ENCODE measurements around the gene CHRM4.

Gene CHRM4

DNA sequence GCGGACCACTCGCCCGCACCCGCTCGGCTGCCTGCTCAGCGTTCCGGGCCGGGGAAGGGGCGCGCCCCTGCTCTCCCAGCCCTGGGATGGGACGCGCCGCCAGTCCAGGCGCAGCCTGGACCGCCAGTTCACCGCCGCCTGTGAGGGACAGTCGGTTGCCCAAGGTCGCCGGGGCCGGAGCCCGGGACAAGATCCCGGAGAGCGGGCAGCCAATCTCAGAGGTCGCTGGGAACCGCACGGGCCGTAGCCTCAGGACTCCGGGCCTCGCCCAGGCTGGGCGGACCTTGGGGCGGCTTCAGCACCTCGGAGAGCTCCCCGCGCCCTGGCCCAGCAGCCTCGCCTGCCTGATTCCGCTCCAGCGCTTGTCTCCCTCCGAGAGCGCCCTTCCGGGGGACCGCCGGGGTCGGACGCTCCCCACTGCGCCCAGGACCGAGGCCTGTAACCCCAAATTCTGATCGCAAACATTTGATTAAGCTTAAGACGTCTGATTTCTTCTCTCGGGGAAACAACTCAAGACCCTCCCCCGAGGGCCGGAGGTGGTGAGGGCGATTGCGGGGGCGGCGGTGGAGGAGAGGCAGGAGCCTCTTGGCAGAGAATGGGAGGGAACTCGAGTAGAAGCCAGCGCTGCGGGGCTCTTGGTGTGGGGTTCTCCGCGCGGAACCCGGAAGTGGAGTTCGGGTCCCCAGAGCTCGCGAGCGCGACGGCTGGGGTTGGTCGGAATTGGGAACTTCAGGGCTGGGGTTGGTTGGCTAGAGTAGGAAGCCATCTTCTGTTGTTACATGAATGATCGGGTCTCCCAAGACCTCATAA is 1.1 kb upstream of the CHRM4 start:
- peak; percentile 65 to 73 for DNase-seq (ENCODE audit: low read depth in 1 of 2, low spot score in 1 of 2)
- Histone ChIP-seq H3K27ac (replicated peaks) (no peak overlapping the region), H3K27me3 (ENCODE audit: insufficient read depth, poor library complexity, severe bottlenecking) (peaks cover 25% of the 10 kb centered on the region), H3K4me3 (replicated peaks; ENCODE audit: insufficient read depth, low read length) (peak overlapping the region; percentile 57)
- no peak for TF ChIP-seq GABPA (IDR thresholded peaks at IDR 0.05; ENCODE audit: low read depth)
- TF ChIP-seq, protein P1, sequence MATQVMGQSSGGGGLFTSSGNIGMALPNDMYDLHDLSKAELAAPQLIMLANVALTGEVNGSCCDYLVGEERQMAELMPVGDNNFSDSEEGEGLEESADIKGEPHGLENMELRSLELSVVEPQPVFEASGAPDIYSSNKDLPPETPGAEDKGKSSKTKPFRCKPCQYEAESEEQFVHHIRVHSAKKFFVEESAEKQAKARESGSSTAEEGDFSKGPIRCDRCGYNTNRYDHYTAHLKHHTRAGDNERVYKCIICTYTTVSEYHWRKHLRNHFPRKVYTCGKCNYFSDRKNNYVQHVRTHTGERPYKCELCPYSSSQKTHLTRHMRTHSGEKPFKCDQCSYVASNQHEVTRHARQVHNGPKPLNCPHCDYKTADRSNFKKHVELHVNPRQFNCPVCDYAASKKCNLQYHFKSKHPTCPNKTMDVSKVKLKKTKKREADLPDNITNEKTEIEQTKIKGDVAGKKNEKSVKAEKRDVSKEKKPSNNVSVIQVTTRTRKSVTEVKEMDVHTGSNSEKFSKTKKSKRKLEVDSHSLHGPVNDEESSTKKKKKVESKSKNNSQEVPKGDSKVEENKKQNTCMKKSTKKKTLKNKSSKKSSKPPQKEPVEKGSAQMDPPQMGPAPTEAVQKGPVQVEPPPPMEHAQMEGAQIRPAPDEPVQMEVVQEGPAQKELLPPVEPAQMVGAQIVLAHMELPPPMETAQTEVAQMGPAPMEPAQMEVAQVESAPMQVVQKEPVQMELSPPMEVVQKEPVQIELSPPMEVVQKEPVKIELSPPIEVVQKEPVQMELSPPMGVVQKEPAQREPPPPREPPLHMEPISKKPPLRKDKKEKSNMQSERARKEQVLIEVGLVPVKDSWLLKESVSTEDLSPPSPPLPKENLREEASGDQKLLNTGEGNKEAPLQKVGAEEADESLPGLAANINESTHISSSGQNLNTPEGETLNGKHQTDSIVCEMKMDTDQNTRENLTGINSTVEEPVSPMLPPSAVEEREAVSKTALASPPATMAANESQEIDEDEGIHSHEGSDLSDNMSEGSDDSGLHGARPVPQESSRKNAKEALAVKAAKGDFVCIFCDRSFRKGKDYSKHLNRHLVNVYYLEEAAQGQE (IDR thresholded peaks at IDR 0.05; ENCODE audit: insufficient replicate concordance, low read depth) = peak; percentile 99
- TF ChIP-seq POLR2AphosphoS5 (IDR thresholded peaks at IDR 0.05; ENCODE audit: low read depth) = no peak

- Histone ChIP-seq H3K27ac (replicated peaks) (no peak overlapping the region), H3K27me3 (ENCODE audit: insufficient read depth, poor library complexity, severe bottlenecking) (peaks cover 25% of the 10 kb centered on the region), H3K4me3 (replicated peaks; ENCODE audit: insufficient read depth, low read length) (peak overlapping the region; percentile 27)
- DNase-seq (ENCODE audit: low read depth in 1 of 2, low spot score in 1 of 2) = no peak
- TF ChIP-seq POLR2AphosphoS5 (IDR thresholded peaks at IDR 0.05; ENCODE audit: low read depth) (no peak), CTCF (IDR thresholded peaks at IDR 0.05; ENCODE audit: insufficient read depth, low read length) (no peak), GABPA (IDR thresholded peaks at IDR 0.05; ENCODE audit: low read depth) (no peak)
Measured at GRCh38 chr11:46391186-46391577, 394 bp downstream of the CHRM4 start.

DNA sequence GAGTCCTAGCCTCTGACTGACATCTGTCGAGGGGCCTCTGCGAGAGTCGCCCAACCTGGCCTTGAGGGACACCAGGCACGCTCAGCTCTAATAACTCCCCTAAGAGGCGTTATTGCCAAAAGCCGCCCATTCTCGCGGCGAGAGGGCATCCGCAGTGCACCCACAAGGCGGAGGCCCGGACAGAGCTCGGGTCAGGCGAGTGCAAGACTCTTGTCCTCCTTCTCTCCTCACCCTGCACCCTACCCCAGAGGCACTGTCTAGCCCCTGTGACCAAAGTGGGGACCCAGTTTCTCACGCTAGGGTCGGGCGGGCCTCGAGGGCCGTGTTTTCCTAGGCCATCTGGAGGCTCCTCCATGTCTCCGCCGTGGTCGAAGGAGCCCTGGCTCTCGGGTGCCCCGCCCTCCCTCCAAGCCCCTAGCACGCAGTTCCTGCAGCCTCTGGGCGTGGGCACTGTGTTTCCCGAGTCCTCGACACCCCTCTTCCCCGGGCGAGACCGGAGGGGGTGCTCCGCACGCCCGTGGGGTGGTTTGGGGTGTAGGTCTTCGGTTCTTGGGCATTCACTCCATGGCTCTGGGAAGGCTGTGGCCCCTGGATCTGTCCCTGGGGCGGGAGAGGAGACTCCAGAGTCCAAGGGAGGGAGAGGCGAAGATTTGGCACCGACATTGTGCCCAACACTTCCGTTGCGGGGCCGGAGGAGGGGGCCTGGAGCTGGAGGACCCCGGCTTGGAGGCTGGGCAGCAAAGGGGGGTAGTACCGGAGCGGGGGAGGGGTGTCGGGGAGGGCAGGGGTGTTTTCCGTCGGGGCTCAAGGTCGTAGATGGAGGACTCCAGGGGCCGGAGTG is 1.0 kb downstream of the CHRM4 start:
- TF ChIP-seq GABPA (IDR thresholded peaks at IDR 0.05; ENCODE audit: low read depth) = no peak
- no peak for TF ChIP-seq SPI1 (IDR thresholded peaks at IDR 0.05; ENCODE audit: borderline replicate concordance, low read depth)
- no peak for TF ChIP-seq CTCF (IDR thresholded peaks at IDR 0.05; ENCODE audit: insufficient read depth, low read length)
- TF ChIP-seq, protein P1 (IDR thresholded peaks at IDR 0.05; ENCODE audit: insufficient replicate concordance, low read depth) = no peak
- no peak for TF ChIP-seq POLR2AphosphoS5 (IDR thresholded peaks at IDR 0.05; ENCODE audit: low read depth)
- DNase-seq (ENCODE audit: low read depth in 1 of 2, low spot score in 1 of 2) = no peak
- Histone ChIP-seq H3K4me3 (replicated peaks; ENCODE audit: insufficient read depth, low read length) (no peak overlapping the region), H3K27me3 (ENCODE audit: insufficient read depth, poor library complexity, severe bottlenecking) (peaks cover 25% of the 10 kb centered on the region), H3K27ac (replicated peaks) (no peak overlapping the region)
